Astrocyte (in vitro differentiated cells and primary cell): ENCODE data around the gene DNAAF5.

ENCODE experiments used
- CTCF ChIP-seq: IDR thresholded peaks from 2 replicates; pipeline ENCODE4 v1.5.1; 2011; ENCODE audit warnings: low read depth, mild to moderate bottlenecking, inconsistent platforms, low read length, moderate library complexity; ENCODE audit not compliant: insufficient read depth
- EZH2 ChIP-seq: IDR thresholded peaks from 2 replicates; pipeline ENCODE4 v1.6.1; 2012; ENCODE audit warnings: mild to moderate bottlenecking, low read length, inconsistent platforms; ENCODE audit not compliant: insufficient read depth

GRCh38 chr7:835485-836401 lies 109.2 kb downstream of the DNAAF5 start:
- no peak for TF ChIP-seq EZH2
- TF ChIP-seq CTCF = no peak
